SK-N-SH (cell line): Measurements from ENCODE around the gene TAF6.

ENCODE experiments used
- CTCF ChIP-seq: fragments of 200-600 bp; sonication (generic); IDR thresholded peaks from 2 replicates; pipeline ENCODE4 v1.6.1; 2017; ENCODE audit warnings: antibody characterized with exemption, mild to moderate bottlenecking, moderate library complexity
- FOXJ3 ChIP-seq: sonication (generic); formaldehyde crosslinking; IDR thresholded peaks from 2 replicates; pipeline ENCODE4 v1.5.1; 2020; ENCODE audit warnings: mild to moderate bottlenecking, missing genetic modification reagents
- JUND ChIP-seq: IDR thresholded peaks from 2 replicates; pipeline ENCODE4 v1.4.0; 2012
- PBX3 ChIP-seq: IDR thresholded peaks from 2 replicates; pipeline ENCODE4; 2012
- SMC3 ChIP-seq: IDR thresholded peaks from 2 replicates; pipeline ENCODE4 v1.6.1; 2012; ENCODE audit warnings: low read depth, low read length, improper control_type of control experiment
- TCF12 ChIP-seq: IDR thresholded peaks from 2 replicates; pipeline ENCODE4 v1.4.0; 2012
- USF2 ChIP-seq: fragments of 150-350 bp; IDR thresholded peaks from 2 replicates; pipeline ENCODE4 v1.6.1; 2017; ENCODE audit warnings: antibody characterized with exemption, low read length, low read depth, borderline replicate concordance

GRCh38 chr7:100153708-100154535 is 34.8 kb upstream of the TAF6 start:
- no peak for TF ChIP-seq TCF12
- TF ChIP-seq FOXJ3 (CRISPR knock-in tag): no peak
- TF ChIP-seq SMC3: no peak
- 0 out of 2 replicates have a peak, but pooled peaks have one; percentile 1 for TF ChIP-seq PBX3
- 0 out of 2 replicates have a peak, but pooled peaks have one; percentile 13 for TF ChIP-seq JUND
- no peak for TF ChIP-seq CTCF
- no peak for TF ChIP-seq USF2
